HEK293 (cell line): ENCODE measurements around the gene MORF4L1.

Source experiments
- CTCF ChIA-PET: fragments of 350-600 bp; formaldehyde crosslinking; extraction: SDS; loops from one replicate; lab custom pipeline; 2021; ENCODE audit warnings: antibody characterized with exemption; lab: Yijun Ruan, JAX
- POLR2A ChIA-PET: fragments of 300-600 bp; formaldehyde crosslinking; extraction: SDS; loops from one replicate; lab custom pipeline; 2020; ENCODE audit warnings: antibody characterized with exemption, inconsistent platforms; lab: Yijun Ruan, JAX
- H3K27ac ChIP-seq: fragments of 200-500 bp; sonication (Bioruptor generic); 2 replicates; pipeline ENCODE4 v1.5.1; 2014; ENCODE audit warnings: low read depth, low read length, control low read depth, inconsistent platforms; ENCODE audit errors: extremely low read depth
- H3K36me3 ChIP-seq, 2 experiments: fragments of 200-500 bp in 1 of 2; sonication (Bioruptor generic) in 1 of 2; 1 replicate in 1 of 2; 2 replicates in 1 of 2; pipeline ENCODE4 v1.5.1; 2014 to 2017; ENCODE audit warnings: inconsistent platforms in 2 of 2, low read length in 2 of 2; ENCODE audit not compliant: control insufficient read depth in 2 of 2, insufficient read depth in 1 of 2
- H3K4me1 ChIP-seq: fragments of 200-500 bp; sonication (Bioruptor generic); 2 replicates; pipeline ENCODE4 v1.5.1; 2014; ENCODE audit warnings: mild to moderate bottlenecking, low read length, inconsistent platforms; ENCODE audit not compliant: control insufficient read depth, insufficient read depth
- H3K4me3 ChIP-seq: 2 replicates; pipeline ENCODE4 v1.5.1; 2011; ENCODE audit warnings: low read depth, mild to moderate bottlenecking, control low read depth, low read length, moderate library complexity
- H3K9me3 ChIP-seq: fragments of 200-500 bp; sonication (Bioruptor generic); 2 replicates; pipeline ENCODE4 v1.5.1; 2014; ENCODE audit warnings: low read depth, low read length, inconsistent platforms; ENCODE audit not compliant: control insufficient read depth, insufficient read depth
- BCL11A ChIP-seq: fragments of 450-650 bp; formaldehyde crosslinking; IDR thresholded peaks from 2 replicates; pipeline ENCODE4 v1.5.1; 2016; ENCODE audit warnings: low read depth, missing biosample characterization, missing genetic modification characterization
- EGR2 ChIP-seq: fragments of 450-650 bp; formaldehyde crosslinking; IDR thresholded peaks from 2 replicates; pipeline ENCODE4 v1.5.1; 2016; ENCODE audit warnings: low read depth, missing biosample characterization, missing genetic modification characterization
- GLI2 ChIP-seq: fragments of 450-650 bp; formaldehyde crosslinking; IDR thresholded peaks from 2 replicates; pipeline ENCODE4; 2017; ENCODE audit warnings: missing biosample characterization, missing genetic modification characterization, low read depth, borderline replicate concordance
- HOXC10 ChIP-seq: sonication (generic); formaldehyde crosslinking; IDR thresholded peaks from 2 replicates; pipeline ENCODE4 v1.8.1; 2023; ENCODE audit warnings: mild to moderate bottlenecking, missing genetic modification reagents
- KLF8 ChIP-seq: fragments of 450-650 bp; formaldehyde crosslinking; IDR thresholded peaks from 2 replicates; pipeline ENCODE4 v1.5.1; 2016; ENCODE audit warnings: missing biosample characterization, missing genetic modification characterization
- MZF1 ChIP-seq: fragments of 450-650 bp; formaldehyde crosslinking; IDR thresholded peaks from 2 replicates; pipeline ENCODE4 v1.5.1; 2017; ENCODE audit warnings: missing biosample characterization, missing genetic modification characterization, borderline replicate concordance
- OSR2 ChIP-seq: fragments of 450-650 bp; formaldehyde crosslinking; IDR thresholded peaks from 2 replicates; pipeline ENCODE4 v1.5.1; 2016; ENCODE audit warnings: missing biosample characterization, missing genetic modification characterization
- PBX3 ChIP-seq: sonication (generic); formaldehyde crosslinking; IDR thresholded peaks from 2 replicates; pipeline ENCODE4 v1.8.1; 2022; ENCODE audit warnings: mild to moderate bottlenecking, moderate library complexity, missing genetic modification reagents
- REPIN1 ChIP-seq: fragments of 450-650 bp; formaldehyde crosslinking; IDR thresholded peaks from 2 replicates; pipeline ENCODE4 v1.5.1; 2017; ENCODE audit warnings: missing biosample characterization, missing genetic modification characterization, low read depth
- ZBTB17 ChIP-seq: fragments of 450-650 bp; formaldehyde crosslinking; IDR thresholded peaks from 2 replicates; pipeline ENCODE4 v1.5.1; 2016; ENCODE audit warnings: missing biosample characterization, missing genetic modification characterization
- ZNF214 ChIP-seq: fragments of 450-650 bp; formaldehyde crosslinking; IDR thresholded peaks from 2 replicates; pipeline ENCODE4 v1.5.1; 2017; ENCODE audit warnings: missing biosample characterization, mild to moderate bottlenecking, missing genetic modification characterization, borderline replicate concordance
- ZNF23 ChIP-seq: fragments of 450-650 bp; formaldehyde crosslinking; IDR thresholded peaks from 2 replicates; pipeline ENCODE4 v1.5.1; 2016; ENCODE audit warnings: missing biosample characterization, missing genetic modification characterization, borderline replicate concordance
- ZNF391 ChIP-seq: fragments of 450-650 bp; formaldehyde crosslinking; IDR thresholded peaks from 2 replicates; pipeline ENCODE4 v1.5.1; 2016; ENCODE audit warnings: low read depth, missing biosample characterization, missing genetic modification characterization, borderline replicate concordance
- ZNF48 ChIP-seq: fragments of 450-650 bp; formaldehyde crosslinking; IDR thresholded peaks from 2 replicates; pipeline ENCODE4 v1.5.1; 2016; ENCODE audit warnings: missing biosample characterization, missing genetic modification characterization
- ZNF626 ChIP-seq: fragments of 450-650 bp; sonication (Bioruptor Pico); formaldehyde crosslinking; IDR thresholded peaks from 2 replicates; pipeline ENCODE4 v1.5.1; 2018; ENCODE audit warnings: missing biosample characterization, missing genetic modification characterization, inconsistent platforms
- ZNF791 ChIP-seq: fragments of 450-650 bp; formaldehyde crosslinking; IDR thresholded peaks from 2 replicates; pipeline ENCODE4 v1.5.1; 2016; ENCODE audit warnings: missing biosample characterization, missing genetic modification characterization
- TF ChIP-seq, protein P1 (sequence below): fragments of 450-650 bp; formaldehyde crosslinking; IDR thresholded peaks from 2 replicates; pipeline ENCODE4 v1.5.1; 2016; ENCODE audit warnings: missing biosample characterization, missing genetic modification characterization
- TF ChIP-seq, protein P2 (sequence below): fragments of 450-650 bp; formaldehyde crosslinking; IDR thresholded peaks from 2 replicates; pipeline ENCODE4 v1.5.1; 2016; ENCODE audit warnings: missing biosample characterization, missing genetic modification characterization
- TF ChIP-seq, protein P3 (sequence below): fragments of 450-650 bp; formaldehyde crosslinking; IDR thresholded peaks from 2 replicates; pipeline ENCODE4 v1.5.1; 2016; ENCODE audit warnings: missing biosample characterization, missing genetic modification characterization

The MORF4L1 gene

DNA sequence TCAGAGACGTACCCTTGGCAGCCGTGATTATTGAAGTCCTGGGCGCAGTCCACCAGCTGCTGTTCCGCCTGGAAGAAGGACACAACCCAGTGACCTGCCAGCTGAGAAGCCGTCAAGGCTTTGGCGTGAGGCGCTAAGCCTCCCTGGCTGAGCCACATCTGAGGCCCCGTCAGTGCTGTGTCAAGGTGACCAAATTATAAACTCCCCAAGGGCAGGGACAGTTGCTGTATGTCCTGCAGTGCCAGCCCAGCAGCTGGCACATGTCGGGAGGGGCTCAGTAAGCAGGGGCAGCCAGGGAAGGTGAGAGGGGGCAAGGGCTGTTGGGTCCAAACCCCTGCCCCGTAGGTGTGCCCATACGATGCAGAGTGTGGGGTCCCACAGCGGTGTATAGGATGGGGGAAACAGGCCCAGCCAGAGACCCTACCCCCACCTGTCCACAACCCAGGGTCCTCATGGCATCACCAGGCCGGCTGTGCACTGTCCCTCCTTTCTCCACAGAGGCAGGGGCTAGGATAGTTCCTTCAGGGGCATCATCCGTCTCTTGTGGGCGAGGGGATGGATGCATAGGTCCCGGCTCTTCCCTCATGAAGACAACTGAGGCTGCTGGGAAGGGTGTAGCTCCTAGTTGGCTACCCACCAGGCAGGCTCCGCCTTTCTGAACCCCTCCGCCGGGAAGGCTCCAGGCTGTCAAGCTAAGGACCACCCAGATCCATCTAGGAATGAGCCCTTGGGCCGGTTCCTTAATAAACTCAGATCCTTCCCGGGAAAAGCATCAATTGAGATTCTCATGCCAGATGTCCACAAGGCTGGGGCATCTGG lies 59.0 kb downstream of the MORF4L1 start (continued):
- no peak for TF ChIP-seq ZNF214 (tag by site-specific recombination)
- no peak for TF ChIP-seq OSR2
- no peak for TF ChIP-seq GLI2
- no peak for TF ChIP-seq BCL11A (tag by site-specific recombination)

GRCh38 chr15:78932258-78932808 lies 59.6 kb downstream of the MORF4L1 start:
- H3K4me1 ChIP-seq: no peaks in the 10 kb centered on the region; the same call in 1 of the 2 replicates
- POLR2A ChIA-PET: no interaction called here
- TF ChIP-seq ZBTB17 (tag by site-specific recombination) (peak; percentile 72), REPIN1 (tag by site-specific recombination) (no peak)
- TF ChIP-seq, protein P1, sequence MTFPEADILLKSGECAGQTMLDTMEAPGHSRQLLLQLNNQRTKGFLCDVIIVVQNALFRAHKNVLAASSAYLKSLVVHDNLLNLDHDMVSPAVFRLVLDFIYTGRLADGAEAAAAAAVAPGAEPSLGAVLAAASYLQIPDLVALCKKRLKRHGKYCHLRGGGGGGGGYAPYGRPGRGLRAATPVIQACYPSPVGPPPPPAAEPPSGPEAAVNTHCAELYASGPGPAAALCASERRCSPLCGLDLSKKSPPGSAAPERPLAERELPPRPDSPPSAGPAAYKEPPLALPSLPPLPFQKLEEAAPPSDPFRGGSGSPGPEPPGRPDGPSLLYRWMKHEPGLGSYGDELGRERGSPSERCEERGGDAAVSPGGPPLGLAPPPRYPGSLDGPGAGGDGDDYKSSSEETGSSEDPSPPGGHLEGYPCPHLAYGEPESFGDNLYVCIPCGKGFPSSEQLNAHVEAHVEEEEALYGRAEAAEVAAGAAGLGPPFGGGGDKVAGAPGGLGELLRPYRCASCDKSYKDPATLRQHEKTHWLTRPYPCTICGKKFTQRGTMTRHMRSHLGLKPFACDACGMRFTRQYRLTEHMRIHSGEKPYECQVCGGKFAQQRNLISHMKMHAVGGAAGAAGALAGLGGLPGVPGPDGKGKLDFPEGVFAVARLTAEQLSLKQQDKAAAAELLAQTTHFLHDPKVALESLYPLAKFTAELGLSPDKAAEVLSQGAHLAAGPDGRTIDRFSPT (tag by site-specific recombination): no peak
- TF ChIP-seq, all 188 proteins: peak for 1
- Histone ChIP-seq H3K4me3 (no peak overlapping the region), H3K9me3 (no peaks in the 10 kb centered on the region), H3K27ac (no peak overlapping the region), H3K36me3 (peaks cover 0 to 45% of the 10 kb centered on the region in 2 experiments; a peak in 1 of 3 replicates)
- CTCF ChIA-PET: no interaction called here

DNA sequence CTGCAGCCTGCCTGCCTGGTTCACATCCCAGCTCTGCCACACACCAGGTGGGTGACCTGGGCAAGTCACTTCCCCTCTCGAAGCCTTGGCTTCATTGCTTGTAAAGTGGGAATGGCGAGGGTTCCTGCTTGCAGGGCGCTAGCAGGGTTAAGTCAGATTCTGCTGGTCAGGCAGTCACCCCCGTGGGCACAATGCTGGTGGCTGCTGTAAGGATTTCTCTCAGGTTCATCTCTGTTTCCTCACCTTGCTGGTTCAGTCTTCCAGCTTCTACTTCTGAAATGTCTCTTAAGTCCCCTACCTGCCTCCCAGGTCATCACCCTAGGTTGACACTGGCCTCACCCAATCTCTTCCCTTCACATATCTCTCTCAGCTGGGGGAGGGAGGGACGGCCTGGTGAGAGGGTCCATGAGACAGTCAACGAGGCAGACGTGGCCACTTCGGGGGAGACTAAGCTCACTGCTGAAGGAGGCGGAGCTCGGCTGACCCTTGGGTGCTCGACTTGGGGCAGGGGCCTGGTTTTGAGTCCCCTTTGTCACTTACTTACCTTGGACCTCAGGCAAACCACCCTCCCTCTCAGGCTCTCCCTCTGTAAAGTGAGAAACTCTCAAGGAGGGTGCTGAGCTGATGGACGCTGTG lies 60.6 kb downstream of the MORF4L1 start:
- TF ChIP-seq ZNF626 (tag by site-specific recombination): no peak
- ChIA-PET POLR2A (no interaction called here), CTCF (no interaction called here)
- H3K4me1 ChIP-seq: no peaks in the 10 kb centered on the region; the same call in 1 of the 2 replicates
- H3K27ac ChIP-seq: no peak overlapping the region
- H3K9me3 ChIP-seq: no peaks in the 10 kb centered on the region
- no peak overlapping the region for H3K4me3 ChIP-seq
- H3K36me3 ChIP-seq: peaks cover 0 to 39% of the 10 kb centered on the region in 2 experiments; a peak in 1 of 3 replicates

DNA sequence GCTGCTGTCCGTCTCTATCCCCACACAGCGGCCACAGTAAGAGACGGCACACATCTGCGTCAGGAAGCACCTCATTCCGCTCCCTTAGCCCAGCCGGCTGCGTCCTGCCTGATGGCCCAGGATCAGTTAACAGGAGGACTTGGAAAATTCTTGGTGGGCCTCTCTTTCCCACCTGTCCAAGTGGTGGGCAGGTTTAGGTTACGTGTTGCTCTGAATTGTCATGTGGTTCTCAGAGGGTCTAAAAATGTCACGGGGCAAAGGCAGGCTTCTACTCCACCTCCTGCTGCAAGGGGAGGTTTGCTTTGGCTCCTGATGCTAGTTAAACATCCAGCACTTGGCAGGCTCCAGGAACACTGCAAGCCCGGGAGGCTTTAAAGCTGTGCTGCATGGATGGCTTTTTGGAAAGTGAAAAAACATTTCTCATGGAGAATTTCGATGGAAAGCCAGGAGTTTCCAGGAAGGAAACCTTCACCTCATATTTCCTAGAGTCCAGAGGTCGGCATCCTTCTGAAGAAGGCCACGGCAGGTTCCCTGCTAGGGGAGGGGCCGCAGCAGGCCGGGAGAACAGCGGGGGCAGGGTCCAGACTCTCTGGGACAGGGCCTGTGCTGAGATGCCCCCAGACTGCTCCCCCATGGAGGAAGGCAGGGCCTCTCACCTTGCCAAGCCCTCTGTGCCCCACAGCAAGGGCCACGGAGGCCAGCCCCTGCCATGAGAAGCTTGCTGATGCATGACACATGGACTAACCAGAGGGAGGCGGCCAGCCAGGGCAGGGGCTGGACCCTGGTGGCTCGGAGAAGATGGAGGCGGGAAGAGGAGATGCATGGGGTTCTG lies 61.3 kb downstream of the MORF4L1 start:
- Histone ChIP-seq H3K27ac (no peak overlapping the region), H3K9me3 (no peaks in the 10 kb centered on the region)
- CTCF ChIA-PET: no interaction called here
- no peak for TF ChIP-seq EGR2
- TF ChIP-seq, protein P2, sequence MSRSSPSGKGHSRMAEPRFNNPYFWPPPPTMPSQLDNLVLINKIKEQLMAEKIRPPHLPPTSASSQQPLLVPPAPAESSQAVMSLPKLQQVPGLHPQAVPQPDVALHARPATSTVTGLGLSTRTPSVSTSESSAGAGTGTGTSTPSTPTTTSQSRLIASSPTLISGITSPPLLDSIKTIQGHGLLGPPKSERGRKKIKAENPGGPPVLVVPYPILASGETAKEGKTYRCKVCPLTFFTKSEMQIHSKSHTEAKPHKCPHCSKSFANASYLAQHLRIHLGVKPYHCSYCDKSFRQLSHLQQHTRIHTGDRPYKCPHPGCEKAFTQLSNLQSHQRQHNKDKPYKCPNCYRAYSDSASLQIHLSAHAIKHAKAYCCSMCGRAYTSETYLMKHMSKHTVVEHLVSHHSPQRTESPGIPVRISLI (tag by site-specific recombination): no peak
- TF ChIP-seq, protein P3, sequence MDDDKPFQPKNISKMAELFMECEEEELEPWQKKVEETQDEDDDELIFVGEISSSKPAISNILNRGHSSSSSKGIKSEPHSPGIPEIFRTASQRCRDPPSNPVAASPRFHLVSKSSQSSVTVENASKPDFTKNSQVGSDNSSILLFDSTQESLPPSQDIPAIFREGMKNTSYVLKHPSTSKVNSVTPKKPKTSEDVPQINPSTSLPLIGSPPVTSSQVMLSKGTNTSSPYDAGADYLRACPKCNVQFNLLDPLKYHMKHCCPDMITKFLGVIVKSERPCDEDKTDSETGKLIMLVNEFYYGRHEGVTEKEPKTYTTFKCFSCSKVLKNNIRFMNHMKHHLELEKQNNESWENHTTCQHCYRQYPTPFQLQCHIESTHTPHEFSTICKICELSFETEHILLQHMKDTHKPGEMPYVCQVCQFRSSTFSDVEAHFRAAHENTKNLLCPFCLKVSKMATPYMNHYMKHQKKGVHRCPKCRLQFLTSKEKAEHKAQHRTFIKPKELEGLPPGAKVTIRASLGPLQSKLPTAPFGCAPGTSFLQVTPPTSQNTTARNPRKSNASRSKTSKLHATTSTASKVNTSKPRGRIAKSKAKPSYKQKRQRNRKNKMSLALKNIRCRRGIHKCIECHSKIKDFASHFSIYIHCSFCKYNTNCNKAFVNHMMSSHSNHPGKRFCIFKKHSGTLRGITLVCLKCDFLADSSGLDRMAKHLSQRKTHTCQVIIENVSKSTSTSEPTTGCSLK (tag by site-specific recombination): no peak
- TF ChIP-seq ZNF48: no peak
- no peak for TF ChIP-seq HOXC10 (CRISPR knock-in tag)
- no peak for TF ChIP-seq KLF8 (tag by site-specific recombination)
- no peak for TF ChIP-seq PBX3 (CRISPR knock-in tag)
- TF ChIP-seq ZNF391 (tag by site-specific recombination): no peak
- TF ChIP-seq MZF1 (tag by site-specific recombination): no peak
- TF ChIP-seq ZNF791 (tag by site-specific recombination): no peak
- no peak for TF ChIP-seq ZNF23 (tag by site-specific recombination)

More for the DNA sequence above, 61.3 kb downstream of the MORF4L1 start:
- H3K4me1 ChIP-seq: no peaks in the 10 kb centered on the region; the same call in 1 of the 2 replicates
- peaks cover 0 to 39% of the 10 kb centered on the region in 2 experiments; a peak in 1 of 3 replicates for H3K36me3 ChIP-seq
- POLR2A ChIA-PET: no interaction called here
- no peak overlapping the region for H3K4me3 ChIP-seq
